Embryonic facial prominence (tissue), 1 donor: ENCODE measurements around the gene SLC1A2.
A peak's percentile ranks its signal among the peaks of the same experiment; 100 is the strongest.

Experiments
- DNase-seq: peaks from one replicate; pipeline ENCODE4 v3.0.0-alpha.2; 2016; ENCODE audit errors: extremely low spot score

Gene SLC1A2

GRCh38 chr11:35223991-35224390 is 195.4 kb downstream of the SLC1A2 start:
- DNase-seq = no peak

DNA sequence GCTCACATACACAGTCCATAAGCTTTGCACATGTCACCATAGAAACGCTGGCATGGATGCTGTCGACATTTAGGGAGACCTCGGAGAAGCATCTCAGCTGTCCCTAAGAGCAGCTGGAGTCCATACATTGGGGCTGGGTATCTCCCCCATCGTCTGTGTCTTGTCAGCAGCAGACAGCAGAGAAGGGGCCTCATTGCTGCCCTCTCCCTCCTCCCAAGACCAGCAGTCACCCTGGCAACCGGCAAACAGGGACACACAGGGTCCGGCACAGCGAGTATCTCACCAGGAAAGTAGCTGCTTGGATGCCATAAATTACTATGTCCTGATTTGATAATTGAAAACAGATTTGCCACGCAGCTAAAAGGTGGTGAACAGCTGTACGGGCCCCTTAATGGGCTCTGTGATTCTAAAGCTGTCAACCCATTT is 196.0 kb downstream of the SLC1A2 start:
- DNase-seq = peak; percentile 29

GRCh38 chr11:35218956-35219355 is 200.4 kb downstream of the SLC1A2 start:
- DNase-seq = no peak

- no peak for DNase-seq
These were observed 202.2 kb downstream of the SLC1A2 start for GRCh38 chr11:35216962-35217678.

DNA sequence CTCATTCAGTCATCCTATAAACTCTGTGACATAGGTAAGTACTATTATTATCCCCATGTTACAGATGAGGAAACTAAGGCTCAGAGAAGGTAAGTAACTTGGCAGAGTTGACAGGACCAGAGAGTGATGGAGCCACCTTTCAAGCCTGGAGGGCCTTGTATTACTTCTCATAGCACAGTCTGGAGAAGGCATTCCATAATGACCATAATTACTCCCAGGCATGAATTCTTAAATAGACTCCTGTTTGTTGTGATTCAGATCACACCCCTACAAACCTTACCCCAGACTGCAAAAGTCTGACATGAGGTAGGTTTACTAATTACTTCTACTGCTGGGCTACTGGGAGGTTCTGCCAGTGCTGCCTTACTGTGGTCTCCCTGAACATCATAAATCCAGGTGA is 203.4 kb downstream of the SLC1A2 start:
- DNase-seq = no peak

GRCh38 chr11:35214792-35215193 is 204.6 kb downstream of the SLC1A2 start:
- DNase-seq = no peak

- DNase-seq = no peak
These were observed 205.1 kb downstream of the SLC1A2 start for GRCh38 chr11:35214226-35214770.

DNA sequence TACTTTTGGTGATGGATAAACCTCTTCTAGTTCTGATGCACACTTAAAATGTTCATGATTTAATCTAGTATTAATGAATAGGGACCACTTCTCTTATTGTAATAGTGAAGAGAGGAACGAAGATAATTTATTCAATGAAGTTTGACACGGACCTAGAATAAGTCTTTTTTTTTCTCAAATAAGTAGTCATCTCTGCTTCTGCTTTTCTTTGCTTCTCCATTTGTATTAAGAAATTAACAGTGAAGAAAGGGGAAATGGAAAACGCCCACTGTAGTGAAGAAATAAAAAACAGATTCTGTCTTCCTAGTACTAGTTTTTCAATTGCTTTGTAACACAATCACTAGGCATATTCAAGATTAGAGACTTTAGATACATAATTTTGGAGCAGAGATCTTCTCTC is 207.4 kb downstream of the SLC1A2 start:
- no peak for DNase-seq

DNA sequence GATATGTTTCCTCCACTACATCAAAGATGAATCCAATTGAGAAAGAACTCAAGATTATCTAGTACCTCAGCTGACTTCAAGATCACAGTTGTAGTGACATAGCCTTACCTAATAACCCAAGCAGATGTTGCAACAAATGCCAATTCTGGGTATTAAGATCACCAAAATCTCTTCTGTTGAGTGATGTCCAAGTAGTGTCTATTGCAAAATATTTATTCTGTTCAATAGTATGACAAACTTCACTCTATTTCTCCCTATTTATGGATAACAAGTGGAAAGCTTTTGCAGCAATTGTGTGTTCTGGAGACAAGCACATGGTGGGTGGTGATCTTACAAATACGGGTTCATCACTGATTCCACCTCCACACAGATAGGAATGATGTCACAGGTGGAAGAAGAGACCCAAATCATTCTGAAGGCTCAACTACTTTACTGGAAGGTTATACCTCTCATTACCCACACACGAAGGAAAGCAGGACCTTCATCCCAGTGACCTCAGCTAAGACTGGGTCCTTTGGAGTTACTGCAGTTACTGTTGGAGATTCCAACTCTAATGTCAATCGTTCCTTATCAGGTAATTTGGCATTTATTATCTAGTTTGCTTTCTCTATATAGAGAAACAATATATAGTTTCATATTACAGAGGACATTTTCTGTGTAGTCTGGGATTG is 208.3 kb downstream of the SLC1A2 start:
- DNase-seq = no peak

DNA sequence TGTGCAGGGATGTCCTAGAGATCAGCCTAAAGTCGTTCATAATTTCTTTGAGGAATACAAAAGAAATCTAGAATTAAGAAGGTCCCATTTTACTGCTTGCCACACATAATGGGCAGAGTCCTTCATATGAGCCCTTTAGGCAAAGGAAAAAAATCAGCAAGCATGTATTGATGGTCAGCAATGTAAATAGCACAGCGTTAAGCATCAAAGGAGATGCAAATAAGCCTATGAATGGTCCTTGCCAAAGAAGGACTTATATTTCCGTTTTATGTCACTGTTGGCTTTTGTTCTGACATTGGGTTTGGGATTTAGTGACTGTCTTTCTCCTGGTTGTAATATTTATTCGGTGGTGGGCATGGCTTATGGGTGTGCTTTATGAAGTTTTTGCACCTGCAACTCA is 210.6 kb downstream of the SLC1A2 start:
- DNase-seq = no peak

- DNase-seq = no peak
These were observed 211.6 kb downstream of the SLC1A2 start for GRCh38 chr11:35207471-35208403.

DNA sequence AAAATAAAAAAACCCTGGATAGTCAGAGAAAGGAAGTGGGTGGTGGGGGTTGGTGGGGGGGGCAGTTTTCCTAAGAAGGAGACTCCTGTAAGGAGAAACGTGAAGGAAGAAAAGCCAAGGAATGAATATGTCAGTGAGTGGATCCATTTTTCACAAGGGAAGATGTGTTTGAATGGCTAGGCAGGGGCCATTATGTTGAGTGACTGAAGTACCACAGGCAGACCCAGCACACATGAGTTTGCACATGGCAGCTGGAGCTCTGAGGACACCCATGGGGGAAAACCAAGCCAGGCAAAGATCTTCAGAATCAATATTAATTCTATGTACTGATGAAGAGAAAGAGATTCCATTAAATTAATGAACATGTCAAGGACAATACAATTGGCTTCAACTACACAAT is 212.7 kb downstream of the SLC1A2 start:
- no peak for DNase-seq

- DNase-seq = no peak
These were observed 214.7 kb downstream of the SLC1A2 start for GRCh38 chr11:35204614-35205013.
